Osteoblast (primary cell): ENCODE data around the gene LYST. TPM values are rescaled to one million over a fixed set of nuclear protein-coding genes. Genes with fewer than 3 reads are reported as not detected.
A peak's percentile ranks its signal among the peaks of the same experiment; 100 is the strongest.

Experiments
- DNase-seq: peaks from one replicate; pipeline ENCODE4 v3.0.0; 2011; ENCODE audit warnings: low spot score, mixed read lengths; ENCODE audit not compliant: insufficient read length; ENCODE audit errors: missing footprints
- H2AFZ ChIP-seq: 2 replicates; pipeline ENCODE4 v1.6.0; 2011; ENCODE audit warnings: mild to moderate bottlenecking, low read length
- H3K27ac ChIP-seq: 2 replicates; pipeline ENCODE4 v1.5.1; 2011; ENCODE audit warnings: mild to moderate bottlenecking, low read depth, low read length, moderate library complexity
- H3K27me3 ChIP-seq: 2 replicates; pipeline ENCODE4 v1.6.0; 2012; ENCODE audit warnings: mild to moderate bottlenecking, control low read depth, inconsistent platforms, low read length, moderate library complexity; ENCODE audit not compliant: insufficient read depth
- H3K36me3 ChIP-seq: 2 replicates; pipeline ENCODE4 v1.5.1; 2011; ENCODE audit warnings: mild to moderate bottlenecking, low read length, control low read depth, moderate library complexity; ENCODE audit not compliant: insufficient read depth
- H3K4me1 ChIP-seq: 2 replicates; pipeline ENCODE4 v1.5.1; 2011; ENCODE audit warnings: mild to moderate bottlenecking, low read length, control low read depth, moderate library complexity; ENCODE audit not compliant: insufficient read depth
- H3K4me2 ChIP-seq: 2 replicates; pipeline ENCODE4 v1.6.0; 2011; ENCODE audit warnings: mild to moderate bottlenecking, low read length; ENCODE audit not compliant: insufficient read depth
- H3K4me3 ChIP-seq: fragments of 200-600 bp; sonication (generic); 3 replicates; pipeline ENCODE4 v1.5.1; 2012; ENCODE audit warnings: mild to moderate bottlenecking, low read length, inconsistent platforms; ENCODE audit not compliant: insufficient read depth
- H3K79me2 ChIP-seq: 2 replicates; pipeline ENCODE4 v1.6.0; 2012; ENCODE audit warnings: mild to moderate bottlenecking, low read length, control low read depth, inconsistent platforms; ENCODE audit not compliant: insufficient read depth
- H3K9me3 ChIP-seq: 2 replicates; pipeline ENCODE4 v1.5.1; 2011; ENCODE audit warnings: low read depth, low read length, control low read depth
- H4K20me1 ChIP-seq: 2 replicates; pipeline ENCODE4 v1.6.0; 2012; ENCODE audit warnings: mild to moderate bottlenecking, low read length, control low read depth; ENCODE audit not compliant: insufficient read depth
- total RNA-seq: library from RNA; depleted of rRNA; stranded (reverse); fragments of >200 nt; gene quantifications from 2 replicates; pipeline ENCODE4 v1.2.3, GENCODE V29; 2012
- TF ChIP-seq, protein P1 (sequence below): IDR thresholded peaks from 2 replicates; pipeline ENCODE4 v1.5.1; 2011; ENCODE audit warnings: mild to moderate bottlenecking, low read depth, low read length, moderate library complexity; ENCODE audit errors: extremely low read depth

The LYST gene
- total RNA-seq, 1 donor: 63.0 TPM

DNA sequence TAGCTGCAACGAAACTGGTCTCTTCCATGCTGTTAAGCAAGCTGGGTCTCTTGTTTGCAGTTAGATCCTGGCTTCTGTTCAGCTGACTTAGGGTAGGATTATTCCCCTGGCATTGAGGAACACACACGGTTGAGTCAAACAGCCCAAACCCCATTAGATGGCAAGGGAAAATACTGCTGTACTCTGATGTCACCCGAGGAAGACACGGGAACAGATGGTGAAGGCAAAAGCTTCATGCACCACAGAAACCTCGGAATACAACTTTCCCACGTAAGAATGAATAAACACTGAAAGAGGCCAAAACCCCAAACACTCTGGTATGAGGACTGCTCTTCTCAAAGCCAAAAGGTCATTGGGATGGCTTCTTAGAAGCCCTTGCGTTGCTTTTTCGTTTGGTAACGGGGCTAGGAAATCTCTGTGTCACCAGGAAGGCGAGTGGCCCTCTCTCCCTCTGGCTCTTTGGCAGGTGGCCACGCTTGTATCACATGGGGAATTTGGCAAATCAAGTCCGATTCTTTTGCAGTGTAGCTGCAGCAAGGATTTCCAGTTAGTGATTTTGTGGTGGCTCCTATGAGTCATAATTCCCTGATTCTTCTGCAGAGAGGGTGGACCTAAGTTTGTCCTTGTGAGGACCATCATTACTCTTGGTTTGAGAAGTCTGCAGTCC, 16.7 kb upstream of the LYST start:
- H3K9me3 ChIP-seq: no peaks in the 10 kb centered on the region
- TF ChIP-seq, protein P1, sequence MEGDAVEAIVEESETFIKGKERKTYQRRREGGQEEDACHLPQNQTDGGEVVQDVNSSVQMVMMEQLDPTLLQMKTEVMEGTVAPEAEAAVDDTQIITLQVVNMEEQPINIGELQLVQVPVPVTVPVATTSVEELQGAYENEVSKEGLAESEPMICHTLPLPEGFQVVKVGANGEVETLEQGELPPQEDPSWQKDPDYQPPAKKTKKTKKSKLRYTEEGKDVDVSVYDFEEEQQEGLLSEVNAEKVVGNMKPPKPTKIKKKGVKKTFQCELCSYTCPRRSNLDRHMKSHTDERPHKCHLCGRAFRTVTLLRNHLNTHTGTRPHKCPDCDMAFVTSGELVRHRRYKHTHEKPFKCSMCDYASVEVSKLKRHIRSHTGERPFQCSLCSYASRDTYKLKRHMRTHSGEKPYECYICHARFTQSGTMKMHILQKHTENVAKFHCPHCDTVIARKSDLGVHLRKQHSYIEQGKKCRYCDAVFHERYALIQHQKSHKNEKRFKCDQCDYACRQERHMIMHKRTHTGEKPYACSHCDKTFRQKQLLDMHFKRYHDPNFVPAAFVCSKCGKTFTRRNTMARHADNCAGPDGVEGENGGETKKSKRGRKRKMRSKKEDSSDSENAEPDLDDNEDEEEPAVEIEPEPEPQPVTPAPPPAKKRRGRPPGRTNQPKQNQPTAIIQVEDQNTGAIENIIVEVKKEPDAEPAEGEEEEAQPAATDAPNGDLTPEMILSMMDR: no peak

DNA sequence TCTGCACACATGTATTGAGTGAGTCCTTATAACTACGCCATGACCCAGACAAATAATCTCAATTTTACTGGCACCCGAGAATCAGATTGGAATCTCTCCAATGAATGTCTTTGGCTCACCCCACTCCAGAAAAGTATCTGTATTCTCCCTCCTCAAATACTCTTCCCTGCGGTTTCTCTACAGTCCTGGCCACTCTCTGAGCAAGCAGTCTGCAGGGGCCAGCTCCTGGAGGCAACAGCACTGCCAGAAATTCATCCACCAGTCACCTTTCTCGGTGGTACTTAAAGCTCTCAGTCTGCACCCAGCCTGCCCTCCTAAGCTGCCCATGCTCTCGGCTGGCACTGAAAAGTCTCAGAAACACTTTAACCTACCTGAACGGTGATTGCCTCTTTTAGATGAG, 16.1 kb upstream of the LYST start:
- H3K36me3 ChIP-seq: no peaks in the 10 kb centered on the region
- peak; percentile 42 for DNase-seq
- peak overlapping the region; percentile 78 for H3K4me2 ChIP-seq
- H3K9me3 ChIP-seq: no peaks in the 10 kb centered on the region
- H3K4me1 ChIP-seq: peaks cover 13% of the 10 kb centered on the region
- H4K20me1 ChIP-seq: no peaks in the 10 kb centered on the region
- no peaks in the 10 kb centered on the region for H3K79me2 ChIP-seq
- H3K27me3 ChIP-seq: no peaks in the 10 kb centered on the region
- TF ChIP-seq, protein P1: no peak
- peak overlapping the region; percentile 66 for H2AFZ ChIP-seq
- peak overlapping the region; percentile 53 for H3K4me3 ChIP-seq
- peak overlapping the region; percentile 69 for H3K27ac ChIP-seq

More for the DNA sequence above, 16.7 kb upstream of the LYST start:
- Histone ChIP-seq H3K4me3 (peak overlapping the region; percentile 53), H3K27me3 (no peaks in the 10 kb centered on the region), H3K79me2 (no peaks in the 10 kb centered on the region), H3K4me2 (peak overlapping the region; percentile 78), H3K36me3 (no peaks in the 10 kb centered on the region), H3K27ac (peak overlapping the region; percentile 69), H4K20me1 (no peaks in the 10 kb centered on the region), H3K4me1 (peaks cover 13% of the 10 kb centered on the region), H2AFZ (peak overlapping the region; percentile 66)
- DNase-seq: peak; percentile 91

DNA sequence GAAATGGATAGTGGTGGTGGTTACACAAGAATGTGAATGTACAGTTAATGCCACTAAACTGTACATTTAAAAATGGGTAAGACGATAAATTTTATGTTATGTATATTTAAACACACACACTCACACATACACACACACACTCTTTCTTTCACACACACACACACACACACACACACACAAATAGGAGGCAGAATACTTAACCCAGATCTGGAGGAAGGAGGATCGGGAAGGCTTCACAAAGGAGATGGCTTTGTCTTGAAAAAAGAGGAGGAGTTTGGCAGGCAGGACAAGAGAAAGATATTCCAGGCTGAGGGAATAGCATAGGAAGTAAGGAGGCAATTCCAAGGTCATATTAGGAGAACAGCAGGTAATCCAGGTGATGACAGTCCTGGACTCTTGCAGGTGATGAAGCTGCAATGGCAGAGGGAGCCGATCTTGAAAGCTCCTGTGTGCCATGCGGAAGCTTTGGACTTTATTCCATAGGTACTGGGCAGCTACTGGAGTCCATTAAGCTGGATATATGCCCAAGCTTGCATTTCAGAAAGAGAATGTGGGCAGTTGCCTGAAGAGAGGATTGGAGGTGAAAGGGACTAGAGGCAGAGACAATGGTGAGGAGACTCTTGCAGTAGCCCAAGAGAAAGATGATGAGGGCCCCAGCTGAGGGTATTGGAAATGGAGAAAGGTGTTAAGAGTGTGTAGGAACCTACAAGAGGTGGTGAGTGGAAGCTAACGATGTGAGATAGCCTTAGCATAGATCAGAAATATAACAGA, 15.4 kb upstream of the LYST start:
- no peaks in the 10 kb centered on the region for H3K27me3 ChIP-seq
- H3K36me3 ChIP-seq: no peaks in the 10 kb centered on the region
- no peaks in the 10 kb centered on the region for H3K9me3 ChIP-seq
- H2AFZ ChIP-seq: no peak overlapping the region
- H3K4me2 ChIP-seq: peak overlapping the region; percentile 78
- peak overlapping the region; percentile 69 for H3K27ac ChIP-seq
- no peaks in the 10 kb centered on the region for H3K79me2 ChIP-seq
- TF ChIP-seq, protein P1: no peak
- peaks cover 13% of the 10 kb centered on the region for H3K4me1 ChIP-seq
- no peak for DNase-seq
- no peak overlapping the region for H3K4me3 ChIP-seq
- H4K20me1 ChIP-seq: no peaks in the 10 kb centered on the region
